ENCODE data around the gene RBSN. TPM values are rescaled to one million over a fixed set of nuclear protein-coding genes. Genes with fewer than 3 reads are reported as not detected.

RBSN gene
- polyA plus RNA-seq, 3 donors = 20.2 to 30.9 (median 28.3) TPM

GRCh38 chr3:15064299-15064834 is 34.6 kb downstream of the RBSN start:
- DNase-seq = no peak

- DNase-seq = no peak
Observed at GRCh38 chr3:15063656-15064286, 35.2 kb downstream of the RBSN start.

GRCh38 chr3:15063238-15063637 is 35.7 kb downstream of the RBSN start:
- DNase-seq = no peak

- DNase-seq = no peak
Observed at GRCh38 chr3:15060029-15060428, 38.9 kb downstream of the RBSN start.

GRCh38 chr3:15056676-15057404 is 42.1 kb downstream of the RBSN start:
- no peak for DNase-seq

- DNase-seq = no peak
Observed at GRCh38 chr3:15055019-15055557, 43.9 kb downstream of the RBSN start.

- DNase-seq = no peak
Observed at GRCh38 chr3:15053541-15053940, 45.4 kb downstream of the RBSN start.

- DNase-seq = no peak
Observed at GRCh38 chr3:15052335-15053242, 46.4 kb downstream of the RBSN start.

GRCh38 chr3:15051531-15051930 is 47.4 kb downstream of the RBSN start:
- DNase-seq = no peak

- DNase-seq = no peak
Observed at GRCh38 chr3:15050405-15051092, 48.4 kb downstream of the RBSN start.

GRCh38 chr3:15049584-15049983 is 49.4 kb downstream of the RBSN start:
- no peak for DNase-seq

GRCh38 chr3:15045667-15046066 is 53.3 kb downstream of the RBSN start:
- no peak for DNase-seq

GRCh38 chr3:15044326-15044725 is 54.6 kb downstream of the RBSN start:
- no peak for DNase-seq

- DNase-seq = no peak
Observed at GRCh38 chr3:15043408-15044171, 55.4 kb downstream of the RBSN start.

- DNase-seq = no peak
Observed at GRCh38 chr3:15042936-15043335, 56.0 kb downstream of the RBSN start.

GRCh38 chr3:15041950-15042349 is 57.0 kb downstream of the RBSN start:
- no peak for DNase-seq

GRCh38 chr3:15040844-15041243 is 58.1 kb downstream of the RBSN start:
- no peak for DNase-seq

- DNase-seq = no peak
Observed at GRCh38 chr3:15038306-15038705, 60.6 kb downstream of the RBSN start.

GRCh38 chr3:15033103-15033502 is 65.8 kb downstream of the RBSN start:
- no peak for DNase-seq

- no peak for DNase-seq
Observed at GRCh38 chr3:15032650-15033049, 66.3 kb downstream of the RBSN start.

GRCh38 chr3:15029625-15030024 is 69.3 kb downstream of the RBSN start:
- DNase-seq = no peak
